DND-41 (cell line): ENCODE data around the gene SPOPL.
"Not testable (repeated sequence)": the region's sequence is repeated elsewhere in the genome, so short reads cannot be mapped to it uniquely, and the experiment has no call there.

Source experiments
- ATAC-seq: fragments of 200-7000 bp; cut with Tn5 transposase; 3 replicates; pipeline ENCODE4 v1.9.1; 2021; ENCODE audit warnings: low read depth; ENCODE audit not compliant: insufficient read depth
- DNase-seq: peaks from one replicate; pipeline ENCODE4 v3.0.0-alpha.2; 2020
- H2AFZ ChIP-seq: 2 replicates; pipeline ENCODE4 v1.6.0; 2012; ENCODE audit warnings: low read depth, low read length
- H3K27ac ChIP-seq: 2 replicates; pipeline ENCODE4 v1.5.1; 2012; ENCODE audit warnings: low read length, inconsistent platforms
- H3K27me3 ChIP-seq: fragments of 200-600 bp; sonication (generic); 2 replicates; pipeline ENCODE4 v1.6.0; 2012; ENCODE audit warnings: low read length, mild to moderate bottlenecking, inconsistent platforms; ENCODE audit not compliant: insufficient read depth, poor library complexity
- H3K36me3 ChIP-seq: 2 replicates; pipeline ENCODE4 v1.5.1; 2012; ENCODE audit warnings: low read length, inconsistent platforms; ENCODE audit not compliant: insufficient read depth
- H3K4me1 ChIP-seq: 2 replicates; pipeline ENCODE4 v1.5.1; 2012; ENCODE audit warnings: mild to moderate bottlenecking, low read length; ENCODE audit not compliant: insufficient read depth
- H3K4me2 ChIP-seq: 2 replicates; pipeline ENCODE4 v1.6.0; 2012; ENCODE audit warnings: mild to moderate bottlenecking, moderate library complexity, low read length, inconsistent platforms; ENCODE audit not compliant: insufficient read depth
- H3K4me3 ChIP-seq, 2 experiments: fragments of 200-600 bp in 1 of 2; shearing (Covaris generic) in 1 of 2; 2 replicates each; pipeline ENCODE4 v1.5.1; 2012 to 2016; ENCODE audit warnings: inconsistent platforms in 2 of 2, low read length in 2 of 2, mild to moderate bottlenecking in 2 of 2, low read depth in 1 of 2, moderate library complexity in 1 of 2
- H3K79me2 ChIP-seq: 2 replicates; pipeline ENCODE4 v1.6.0; 2012; ENCODE audit warnings: low read length, inconsistent platforms; ENCODE audit not compliant: insufficient read depth
- H3K9ac ChIP-seq: 2 replicates; pipeline ENCODE4 v1.6.0; 2012; ENCODE audit warnings: low read depth, mild to moderate bottlenecking, inconsistent platforms, low read length, moderate library complexity
- H3K9me3 ChIP-seq: 2 replicates; pipeline ENCODE4 v1.5.1; 2012; ENCODE audit warnings: low read length, moderate library complexity, mild to moderate bottlenecking, inconsistent platforms; ENCODE audit not compliant: insufficient read depth, severe bottlenecking
- H4K20me1 ChIP-seq: 2 replicates; pipeline ENCODE4 v1.6.0; 2012; ENCODE audit warnings: low read length; ENCODE audit not compliant: insufficient read depth
- EZH2 ChIP-seq: IDR thresholded peaks from 3 replicates; pipeline ENCODE4 v1.6.1; 2012; ENCODE audit warnings: borderline replicate concordance, low read depth, mild to moderate bottlenecking, moderate library complexity, low read length, inconsistent platforms; ENCODE audit not compliant: severe bottlenecking
- TF ChIP-seq, protein P1 (sequence below): IDR thresholded peaks from 2 replicates; pipeline ENCODE4 v1.5.1; 2012; ENCODE audit warnings: borderline replicate concordance, low read length, moderate library complexity, mild to moderate bottlenecking; ENCODE audit not compliant: poor library complexity, severe bottlenecking; ENCODE audit errors: extremely low read depth

SPOPL gene

GRCh38 chr2:138454761-138455160 is 46.8 kb upstream of the SPOPL start:
- ATAC-seq: no peak
- H3K27ac ChIP-seq: no peak overlapping the region
- H3K4me2 ChIP-seq: no peak overlapping the region
- DNase-seq: no peak
- H3K4me1 ChIP-seq: no peaks in the 10 kb centered on the region
- H3K9me3 ChIP-seq: no peaks in the 10 kb centered on the region
- no peaks in the 10 kb centered on the region for H3K36me3 ChIP-seq
- TF ChIP-seq, protein P1, sequence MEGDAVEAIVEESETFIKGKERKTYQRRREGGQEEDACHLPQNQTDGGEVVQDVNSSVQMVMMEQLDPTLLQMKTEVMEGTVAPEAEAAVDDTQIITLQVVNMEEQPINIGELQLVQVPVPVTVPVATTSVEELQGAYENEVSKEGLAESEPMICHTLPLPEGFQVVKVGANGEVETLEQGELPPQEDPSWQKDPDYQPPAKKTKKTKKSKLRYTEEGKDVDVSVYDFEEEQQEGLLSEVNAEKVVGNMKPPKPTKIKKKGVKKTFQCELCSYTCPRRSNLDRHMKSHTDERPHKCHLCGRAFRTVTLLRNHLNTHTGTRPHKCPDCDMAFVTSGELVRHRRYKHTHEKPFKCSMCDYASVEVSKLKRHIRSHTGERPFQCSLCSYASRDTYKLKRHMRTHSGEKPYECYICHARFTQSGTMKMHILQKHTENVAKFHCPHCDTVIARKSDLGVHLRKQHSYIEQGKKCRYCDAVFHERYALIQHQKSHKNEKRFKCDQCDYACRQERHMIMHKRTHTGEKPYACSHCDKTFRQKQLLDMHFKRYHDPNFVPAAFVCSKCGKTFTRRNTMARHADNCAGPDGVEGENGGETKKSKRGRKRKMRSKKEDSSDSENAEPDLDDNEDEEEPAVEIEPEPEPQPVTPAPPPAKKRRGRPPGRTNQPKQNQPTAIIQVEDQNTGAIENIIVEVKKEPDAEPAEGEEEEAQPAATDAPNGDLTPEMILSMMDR: no peak
- no peak overlapping the region for H3K9ac ChIP-seq
- H3K79me2 ChIP-seq: no peaks in the 10 kb centered on the region
- H3K27me3 ChIP-seq: no peaks in the 10 kb centered on the region
- H3K4me3 ChIP-seq: no peak overlapping the region
- no peaks in the 10 kb centered on the region for H4K20me1 ChIP-seq
- H2AFZ ChIP-seq: no peak overlapping the region

DNA sequence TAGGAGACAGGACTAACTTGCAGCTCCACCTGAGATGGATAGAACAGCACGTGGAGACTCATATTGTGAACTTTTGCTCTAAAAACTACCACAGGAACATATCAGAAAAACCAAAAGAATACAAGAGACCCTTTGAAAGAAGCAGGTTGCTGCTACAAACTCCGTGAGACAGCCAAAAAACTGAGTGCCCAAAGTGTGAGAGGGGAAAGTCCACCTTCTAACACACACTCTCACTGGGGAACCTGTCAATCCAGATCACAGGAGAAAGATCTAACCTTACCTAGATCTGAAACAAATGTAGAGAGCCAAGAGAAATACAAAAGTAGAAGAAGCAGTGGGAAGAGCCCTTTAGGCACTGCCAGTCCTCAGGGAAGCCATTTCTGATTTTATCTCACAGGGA is 46.3 kb upstream of the SPOPL start:
- no peak for DNase-seq
- no peak for ATAC-seq
- Histone ChIP-seq H3K36me3 (no peaks in the 10 kb centered on the region), H3K4me3 (no peak overlapping the region), H3K27ac (no peak overlapping the region), H3K79me2 (no peaks in the 10 kb centered on the region), H3K9me3 (no peaks in the 10 kb centered on the region), H4K20me1 (no peaks in the 10 kb centered on the region), H3K4me1 (no peaks in the 10 kb centered on the region), H3K4me2 (no peak overlapping the region), H2AFZ (no peak overlapping the region), H3K27me3 (no peaks in the 10 kb centered on the region), H3K9ac (no peak overlapping the region)
- TF ChIP-seq, protein P1: no peak
- no peak for TF ChIP-seq EZH2

DNA sequence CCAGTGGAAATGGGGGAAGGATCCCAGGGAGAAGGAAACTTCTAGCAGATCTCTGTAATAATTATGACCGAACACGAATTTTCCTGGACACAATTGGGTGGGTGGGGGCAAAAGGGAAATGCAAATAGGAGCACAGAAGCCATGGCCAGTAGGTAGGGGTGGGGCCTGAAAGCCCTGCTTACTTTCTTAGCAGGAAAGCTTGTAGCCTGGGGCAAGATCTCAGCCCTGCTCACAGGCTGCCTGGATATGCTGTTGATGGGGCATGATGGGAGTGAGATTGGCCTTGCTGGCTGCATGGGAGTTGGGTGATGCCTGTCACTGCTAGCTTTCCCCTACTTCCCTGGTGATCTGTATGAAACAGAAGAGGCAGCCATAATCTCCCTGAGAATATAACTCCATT is 45.9 kb upstream of the SPOPL start:
- Histone ChIP-seq H3K4me3 (no peak overlapping the region), H3K9ac (no peak overlapping the region), H3K79me2 (no peaks in the 10 kb centered on the region), H3K9me3 (no peaks in the 10 kb centered on the region), H2AFZ (no peak overlapping the region), H3K36me3 (no peaks in the 10 kb centered on the region), H4K20me1 (no peaks in the 10 kb centered on the region), H3K27ac (no peak overlapping the region), H3K27me3 (no peaks in the 10 kb centered on the region), H3K4me1 (no peaks in the 10 kb centered on the region), H3K4me2 (no peak overlapping the region)
- DNase-seq (no peak), ATAC-seq (no peak)
- no peak for TF ChIP-seq EZH2
- TF ChIP-seq, protein P1: no peak

- not testable (repeated sequence) for H3K4me2 ChIP-seq, H3K36me3 ChIP-seq, H3K27me3 ChIP-seq, ATAC-seq, H3K27ac ChIP-seq, H3K4me1 ChIP-seq, H3K4me3 ChIP-seq, H4K20me1 ChIP-seq, H3K9ac ChIP-seq, H3K79me2 ChIP-seq, H3K9me3 ChIP-seq, DNase-seq, H2AFZ ChIP-seq
These were observed 38.9 kb upstream of the SPOPL start for GRCh38 chr2:138462689-138463088.
